ENCODE measurements around the gene RNF26.

The RNF26 gene

DNA sequence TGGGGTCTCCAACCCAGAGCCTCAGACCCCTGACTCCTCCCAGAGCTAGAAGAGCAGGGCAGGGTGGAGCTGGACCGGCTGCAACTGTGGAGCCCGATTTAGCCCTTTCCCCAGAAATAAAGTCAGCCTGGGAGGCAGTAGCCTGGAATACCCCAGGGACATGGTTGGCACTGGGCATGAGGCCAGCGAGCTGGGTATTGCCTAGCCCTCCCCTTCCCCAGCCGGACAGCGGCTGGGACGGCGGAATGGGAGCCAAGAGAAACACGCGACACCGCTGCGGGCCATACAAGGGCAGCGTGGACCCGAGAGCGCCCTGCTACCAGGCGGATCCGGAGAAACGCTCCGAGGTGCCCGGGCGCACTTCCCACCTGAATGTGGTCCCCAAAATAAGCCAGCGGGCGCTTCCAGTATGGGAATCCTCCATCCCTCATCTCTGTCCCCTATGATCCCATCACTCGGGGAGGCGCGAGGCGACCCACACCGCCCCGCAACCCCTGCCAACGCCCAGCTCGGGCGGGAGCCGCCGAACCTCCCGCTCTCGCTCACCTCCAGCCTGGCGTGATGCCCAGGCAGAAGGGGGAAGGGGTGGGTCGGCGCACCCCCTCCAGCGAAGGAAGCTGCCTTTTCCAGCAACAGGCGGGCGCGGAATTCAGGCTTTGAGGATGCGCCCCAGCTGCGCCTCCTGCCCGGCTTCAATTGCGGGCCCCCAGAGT, 18.2 kb upstream of the RNF26 start:
- no peaks in the 10 kb centered on the region for H3K36me3 ChIP-seq
- no peak overlapping the region for H3K27ac ChIP-seq
- peaks cover 13% of the 10 kb centered on the region for H3K27me3 ChIP-seq (ENCODE audit: insufficient read depth, low read depth, severe bottlenecking)
- no peak for DNase-seq
- peak overlapping the region; percentile 56 for H3K4me3 ChIP-seq (ENCODE audit: low read depth, low read length)
- no peaks in the 10 kb centered on the region for H3K9me3 ChIP-seq (ENCODE audit: severe bottlenecking)
- TF ChIP-seq, protein P1, sequence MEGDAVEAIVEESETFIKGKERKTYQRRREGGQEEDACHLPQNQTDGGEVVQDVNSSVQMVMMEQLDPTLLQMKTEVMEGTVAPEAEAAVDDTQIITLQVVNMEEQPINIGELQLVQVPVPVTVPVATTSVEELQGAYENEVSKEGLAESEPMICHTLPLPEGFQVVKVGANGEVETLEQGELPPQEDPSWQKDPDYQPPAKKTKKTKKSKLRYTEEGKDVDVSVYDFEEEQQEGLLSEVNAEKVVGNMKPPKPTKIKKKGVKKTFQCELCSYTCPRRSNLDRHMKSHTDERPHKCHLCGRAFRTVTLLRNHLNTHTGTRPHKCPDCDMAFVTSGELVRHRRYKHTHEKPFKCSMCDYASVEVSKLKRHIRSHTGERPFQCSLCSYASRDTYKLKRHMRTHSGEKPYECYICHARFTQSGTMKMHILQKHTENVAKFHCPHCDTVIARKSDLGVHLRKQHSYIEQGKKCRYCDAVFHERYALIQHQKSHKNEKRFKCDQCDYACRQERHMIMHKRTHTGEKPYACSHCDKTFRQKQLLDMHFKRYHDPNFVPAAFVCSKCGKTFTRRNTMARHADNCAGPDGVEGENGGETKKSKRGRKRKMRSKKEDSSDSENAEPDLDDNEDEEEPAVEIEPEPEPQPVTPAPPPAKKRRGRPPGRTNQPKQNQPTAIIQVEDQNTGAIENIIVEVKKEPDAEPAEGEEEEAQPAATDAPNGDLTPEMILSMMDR (IDR thresholded peaks at IDR 0.05; ENCODE audit: low read depth, low read length): no peak

DNA sequence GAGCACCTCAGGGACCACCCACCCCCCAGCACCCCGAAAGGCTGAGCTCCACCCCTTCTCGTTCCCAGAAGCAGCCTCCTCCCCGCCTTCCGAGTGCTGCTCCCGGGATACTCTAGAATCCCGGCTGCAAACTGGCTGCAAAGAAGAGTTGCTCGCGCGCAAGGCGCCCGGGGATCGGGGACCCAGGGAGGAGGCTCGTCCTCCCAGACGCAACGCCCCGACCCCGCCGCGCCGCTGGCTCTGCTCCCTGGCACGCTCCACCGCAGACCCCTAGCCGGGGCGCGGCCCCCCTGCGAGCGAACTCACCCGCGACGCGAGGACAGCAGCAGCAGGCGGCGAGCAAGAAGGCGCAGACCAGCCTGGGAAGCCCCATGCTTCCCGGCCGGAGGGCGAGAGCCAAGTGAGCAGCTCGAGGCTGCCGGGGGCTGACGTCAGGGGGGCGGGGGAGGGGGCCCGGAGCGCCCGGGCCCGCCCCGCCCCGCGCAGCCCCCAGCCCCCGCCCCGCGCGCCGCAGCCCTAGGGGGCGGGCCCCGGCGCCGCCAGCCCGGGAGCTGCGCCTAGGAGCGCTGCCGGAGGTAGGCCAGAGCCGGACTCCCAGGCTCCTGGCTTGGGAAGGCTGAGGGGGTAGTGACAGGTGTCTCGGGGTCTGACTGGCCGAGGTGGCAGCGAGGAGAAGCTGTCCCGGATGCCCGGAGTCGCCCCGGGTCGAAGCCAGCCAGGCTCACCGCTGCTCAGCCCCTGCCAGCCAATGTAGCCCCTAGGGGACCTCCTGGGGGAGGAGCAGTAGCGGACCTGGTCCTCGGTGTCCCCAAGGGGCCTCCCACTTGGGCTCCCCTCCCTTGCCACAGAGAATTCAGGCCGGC, 17.4 kb upstream of the RNF26 start, which contains the start of gene MCAM:
MCAM (minus strand) TSS at position 402 of the 863 bp plus-strand sequence; CDS start at position 373, 29 bp downstream.
- Histone ChIP-seq H3K9me3 (ENCODE audit: severe bottlenecking) (no peaks in the 10 kb centered on the region), H3K27me3 (ENCODE audit: insufficient read depth, low read depth, severe bottlenecking) (peaks cover 13% of the 10 kb centered on the region), H3K36me3 (no peaks in the 10 kb centered on the region), H3K4me3 (ENCODE audit: low read depth, low read length) (peak within 1 kb of the TSS; percentile 56), H3K27ac (no peak within 1 kb of the TSS)
- peak; percentile 43 for DNase-seq
- TF ChIP-seq, protein P1 (IDR thresholded peaks at IDR 0.05; ENCODE audit: low read depth, low read length): no peak

DNA sequence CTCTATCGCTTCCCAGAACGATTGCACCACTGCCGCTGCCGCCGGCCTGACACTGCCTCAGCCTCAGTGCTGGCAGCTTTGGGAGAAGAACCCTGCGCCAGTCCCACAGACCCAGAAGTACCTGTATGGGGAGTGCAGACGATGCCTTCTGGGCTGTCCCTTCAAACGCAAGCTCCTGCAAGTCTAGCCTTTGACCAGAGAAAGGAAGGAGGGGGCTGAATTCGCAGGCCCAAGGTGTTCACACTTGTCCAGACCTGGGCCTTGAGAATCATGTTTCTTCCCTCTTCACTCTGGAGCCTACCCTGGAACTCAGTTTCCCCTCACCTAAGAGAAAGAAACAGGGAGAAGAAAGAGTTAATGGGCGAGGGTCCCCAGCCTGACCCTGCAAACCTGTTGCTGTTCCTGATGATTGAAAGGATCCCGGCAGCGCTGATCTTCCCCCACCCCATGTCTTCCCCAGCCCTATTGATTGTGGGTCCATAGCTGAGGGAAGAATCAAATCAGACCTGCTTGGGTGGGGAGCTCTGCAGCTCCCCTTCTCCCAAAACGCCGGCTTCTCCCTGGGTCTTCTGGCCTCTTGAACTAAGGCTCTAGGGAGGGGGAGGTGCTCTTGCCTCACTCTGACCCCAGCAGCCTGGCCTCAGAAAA, 16.6 kb upstream of the RNF26 start:
- H3K27me3 ChIP-seq (ENCODE audit: insufficient read depth, low read depth, severe bottlenecking): peaks cover 13% of the 10 kb centered on the region
- no peak overlapping the region for H3K27ac ChIP-seq
- H3K4me3 ChIP-seq (ENCODE audit: low read depth, low read length): peak overlapping the region; percentile 32
- TF ChIP-seq, protein P1 (IDR thresholded peaks at IDR 0.05; ENCODE audit: low read depth, low read length): no peak
- H3K36me3 ChIP-seq: no peaks in the 10 kb centered on the region
- H3K9me3 ChIP-seq (ENCODE audit: severe bottlenecking): no peaks in the 10 kb centered on the region
- DNase-seq: no peak

DNA sequence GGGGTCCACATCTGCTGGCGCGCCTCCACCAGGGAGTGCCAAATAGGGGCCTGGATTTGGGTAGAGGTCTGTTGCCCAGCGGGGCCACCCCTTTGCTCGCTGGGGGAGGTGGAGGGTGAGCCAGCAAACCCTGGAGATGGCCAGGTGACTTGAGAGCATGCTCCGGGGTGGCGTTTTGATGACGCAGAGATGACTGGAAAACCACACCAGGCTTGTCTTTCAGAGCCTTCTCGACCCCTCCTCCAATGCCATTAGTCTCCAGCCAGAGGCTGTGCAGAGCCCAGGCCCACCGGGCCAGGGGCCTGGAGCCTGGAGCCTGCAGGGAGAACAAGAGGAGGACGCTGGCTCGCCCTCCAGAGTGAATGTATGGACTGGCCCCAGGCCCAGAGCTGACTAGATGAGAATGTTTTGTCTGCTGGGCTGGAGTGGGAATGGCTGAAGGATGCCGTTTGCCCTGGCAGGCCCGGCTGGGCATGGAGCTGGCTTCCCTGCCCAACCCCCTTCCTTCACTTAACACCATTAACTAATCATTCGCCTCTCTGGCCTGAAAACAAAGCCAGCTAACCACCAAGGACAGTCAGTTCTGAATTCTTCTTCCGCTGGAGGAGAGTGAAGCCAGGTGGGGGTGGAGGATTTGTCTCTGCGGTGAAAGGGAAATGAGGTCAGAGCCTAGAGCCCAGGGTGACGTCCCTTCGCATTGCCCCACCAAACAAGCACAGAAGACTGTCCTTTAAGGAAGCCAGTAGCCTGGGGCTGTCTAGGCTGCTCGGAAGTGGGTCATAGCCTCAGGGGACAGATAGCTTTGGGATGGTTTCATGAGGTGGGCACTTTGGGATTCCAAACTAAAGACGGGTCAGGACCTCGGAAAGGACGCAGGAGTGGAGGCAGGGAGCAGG, 15.8 kb upstream of the RNF26 start:
- Histone ChIP-seq H3K36me3 (no peaks in the 10 kb centered on the region), H3K27ac (no peak overlapping the region; the same call in 1 of the 2 replicates)
- DNase-seq: no peak

More for the DNA sequence above, 15.8 kb upstream of the RNF26 start:
- TF ChIP-seq, protein P1 (IDR thresholded peaks at IDR 0.05; ENCODE audit: low read depth, low read length): no peak
- Histone ChIP-seq H3K4me3 (ENCODE audit: low read depth, low read length) (no peak overlapping the region), H3K27me3 (ENCODE audit: insufficient read depth, low read depth, severe bottlenecking) (peaks cover 13% of the 10 kb centered on the region), H3K9me3 (ENCODE audit: severe bottlenecking) (no peaks in the 10 kb centered on the region)
